ENCODE measurements around the gene ATP1B2.
A peak's percentile ranks its signal among the peaks of the same experiment; 100 is the strongest.

ATP1B2 gene

DNA sequence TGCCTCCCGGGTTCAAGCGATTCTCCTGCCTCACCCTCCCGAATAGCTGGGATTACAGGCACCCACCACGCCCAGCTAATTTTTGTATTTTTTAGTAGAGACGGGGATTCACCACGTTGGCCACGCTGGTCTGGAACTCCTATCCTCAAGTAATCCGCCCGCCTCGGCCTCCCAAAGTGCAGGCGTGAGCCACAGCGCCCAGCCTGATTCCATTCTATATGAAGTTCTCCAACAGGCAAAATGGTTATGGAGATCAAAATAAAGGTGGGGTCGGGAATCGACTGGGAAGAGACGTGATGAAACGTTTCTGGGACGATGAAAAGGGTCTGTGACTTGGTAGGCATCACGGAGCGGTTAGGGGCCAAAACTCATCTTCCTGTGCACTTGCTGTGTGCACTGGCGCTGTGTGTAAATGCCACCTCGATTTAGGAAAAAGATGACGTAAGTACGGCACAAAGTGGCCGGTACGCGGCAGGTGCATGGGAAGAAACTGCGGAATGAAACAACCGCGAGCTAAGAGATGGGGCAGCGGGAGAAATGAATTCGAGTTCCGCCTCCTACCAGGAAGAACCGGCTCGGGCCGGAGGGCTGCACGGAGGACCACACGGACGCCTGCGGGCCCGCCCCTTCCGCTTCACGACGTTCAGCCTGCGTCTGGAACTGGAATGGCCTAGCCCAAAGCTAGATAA lies 35.0 kb downstream of the ATP1B2 start:
- DNase-seq: peak; percentile 91
- ATAC-seq: peak; percentile 73

DNA sequence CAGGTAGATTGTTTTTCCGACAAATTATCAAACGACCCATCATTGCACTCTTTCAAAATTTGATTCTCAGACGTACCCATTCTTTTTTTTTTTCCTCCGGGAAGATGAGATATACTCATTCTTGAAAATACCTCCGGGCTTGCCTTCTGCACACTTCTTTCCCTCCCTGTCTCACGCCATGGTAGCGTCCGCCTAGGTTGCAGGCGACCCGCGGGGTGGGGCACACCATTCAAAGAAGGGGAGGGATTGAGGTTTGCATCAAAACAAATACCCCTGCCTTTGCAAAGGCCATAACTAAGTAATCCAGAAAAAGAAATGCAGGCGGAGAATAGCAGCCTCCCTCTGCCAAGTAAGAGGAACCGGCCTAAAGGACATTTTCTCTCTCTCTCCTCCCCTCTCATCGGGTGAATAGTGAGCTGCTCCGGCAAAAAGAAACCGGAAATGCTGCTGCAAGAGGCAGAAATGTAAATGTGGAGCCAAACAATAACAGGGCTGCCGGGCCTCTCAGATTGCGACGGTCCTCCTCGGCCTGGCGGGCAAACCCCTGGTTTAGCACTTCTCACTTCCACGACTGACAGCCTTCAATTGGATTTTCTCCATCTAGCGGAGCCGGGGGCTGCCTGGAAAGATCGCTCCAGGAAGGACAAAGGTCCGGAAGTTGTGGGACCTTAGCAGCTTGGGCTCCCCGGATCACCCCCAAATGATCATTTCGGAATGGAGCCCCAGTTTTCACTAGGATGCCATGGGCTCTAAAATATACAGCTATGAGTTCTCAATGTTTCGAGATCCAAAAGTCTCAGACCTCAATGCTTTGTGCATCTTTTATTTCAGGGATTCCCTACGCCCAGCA lies 35.7 kb downstream of the ATP1B2 start:
- DNase-seq (peak; percentile 81), ATAC-seq (peak; percentile 44)

DNA sequence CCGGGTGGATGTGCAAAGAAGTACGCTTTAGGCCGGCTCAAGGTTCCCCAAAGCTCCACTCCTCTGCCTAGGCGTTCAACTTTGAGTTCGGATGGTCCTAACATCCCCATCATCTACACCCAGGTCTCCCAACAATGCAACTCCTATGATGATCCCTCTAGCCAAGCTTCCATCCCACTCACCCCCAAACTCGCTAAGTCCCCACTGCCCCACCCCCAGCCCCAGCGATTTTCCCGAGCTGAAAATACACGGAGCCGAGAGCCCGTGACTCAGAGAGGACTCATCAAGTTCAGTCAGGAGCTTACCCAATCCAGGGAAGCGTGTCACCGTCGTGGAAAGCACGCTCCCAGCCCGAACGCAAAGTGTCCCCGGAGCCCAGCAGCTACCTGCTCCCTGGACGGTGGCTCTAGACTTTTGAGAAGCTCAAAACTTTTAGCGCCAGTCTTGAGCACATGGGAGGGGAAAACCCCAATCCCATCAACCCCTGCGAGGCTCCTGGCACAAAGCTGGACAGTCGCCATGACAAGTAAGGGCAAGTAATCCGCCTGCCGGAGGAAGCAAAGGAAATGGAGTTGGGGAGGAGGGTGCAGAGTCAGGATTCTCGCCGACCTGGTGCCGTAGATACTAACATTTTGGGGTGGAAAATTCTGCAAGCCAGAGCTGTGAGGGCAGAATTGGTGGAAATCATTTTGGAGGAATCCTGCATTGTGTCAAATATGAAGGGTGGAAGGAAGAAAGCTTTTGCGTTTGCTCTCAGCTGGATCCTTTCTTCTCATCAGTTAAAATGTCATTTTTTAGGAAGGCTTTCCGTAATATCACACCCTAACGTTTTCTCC lies 36.6 kb downstream of the ATP1B2 start, which contains the start of gene TP53:
TSS of gene TP53 (minus strand) at position 419 of the 836 bp plus-strand sequence. CDS start 10,896 bp downstream, outside the sequence.
- DNase-seq (peak; percentile 87), ATAC-seq (peak; percentile 53)

DNA sequence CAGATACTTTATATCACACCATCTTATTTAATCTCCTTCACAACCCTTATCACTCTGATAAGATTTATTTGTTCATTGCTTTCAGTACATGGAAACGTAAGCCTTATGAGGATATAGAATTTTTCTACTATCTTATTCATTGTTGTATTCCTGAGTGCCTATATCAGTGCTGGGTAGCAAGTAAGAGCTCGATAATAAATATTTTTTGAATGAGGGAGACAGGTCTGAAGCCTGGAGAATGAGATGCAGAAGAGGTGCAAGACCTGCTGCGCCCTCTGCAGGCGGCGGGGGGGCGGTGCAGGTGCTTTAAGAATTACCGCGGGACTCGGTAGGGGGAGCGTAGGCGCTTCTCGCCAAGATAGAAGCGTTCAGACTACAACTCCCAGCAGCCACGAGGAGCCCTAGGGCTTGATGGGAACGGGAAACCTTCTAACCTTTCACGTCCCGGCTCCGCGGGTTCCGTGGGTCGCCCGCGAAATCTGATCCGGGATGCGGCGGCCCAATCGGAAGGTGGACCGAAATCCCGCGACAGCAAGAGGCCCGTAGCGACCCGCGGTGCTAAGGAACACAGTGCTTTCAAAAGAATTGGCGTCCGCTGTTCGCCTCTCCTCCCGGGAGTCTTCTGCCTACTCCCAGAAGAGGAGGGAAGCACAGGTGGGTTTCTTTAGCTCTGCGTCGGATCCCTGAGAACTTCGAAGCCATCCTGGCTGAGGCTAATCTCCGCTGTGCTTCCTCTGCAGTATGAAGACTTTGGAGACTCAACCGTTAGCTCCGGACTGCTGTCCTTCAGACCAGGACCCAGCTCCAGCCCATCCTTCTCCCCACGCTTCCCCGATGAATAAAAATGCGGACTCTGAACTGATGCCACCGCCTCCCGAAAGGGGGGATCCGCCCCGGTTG lies 37.4 kb downstream of the ATP1B2 start, which contains the start of gene WRAP53:
TSS of gene WRAP53 (plus strand) at position 570 of the 900 bp plus-strand sequence. CDS start at position 742, 172 bp downstream.
- ATAC-seq: peak; percentile 87
- DNase-seq: peak; percentile 94

DNA sequence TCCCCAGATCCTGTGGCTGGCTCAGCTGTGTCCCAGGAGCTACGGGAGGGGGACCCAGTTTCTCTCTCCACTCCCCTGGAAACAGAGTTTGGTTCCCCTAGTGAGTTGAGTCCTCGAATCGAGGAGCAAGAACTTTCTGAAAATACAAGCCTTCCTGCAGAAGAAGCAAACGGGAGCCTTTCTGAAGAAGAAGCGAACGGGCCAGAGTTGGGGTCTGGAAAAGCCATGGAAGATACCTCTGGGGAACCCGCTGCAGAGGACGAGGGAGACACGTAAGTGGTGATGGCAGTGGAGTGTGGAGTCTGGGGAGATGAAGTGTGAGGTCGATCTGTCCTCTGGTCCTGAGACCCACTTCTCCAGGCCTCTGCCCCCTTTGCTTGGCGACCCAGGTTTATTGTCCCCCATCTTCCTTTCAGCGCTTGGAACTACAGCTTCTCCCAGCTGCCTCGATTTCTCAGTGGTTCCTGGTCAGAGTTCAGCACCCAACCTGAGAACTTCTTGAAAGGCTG lies 38.1 kb downstream of the ATP1B2 start:
- no peak for DNase-seq
- no peak for ATAC-seq

DNA sequence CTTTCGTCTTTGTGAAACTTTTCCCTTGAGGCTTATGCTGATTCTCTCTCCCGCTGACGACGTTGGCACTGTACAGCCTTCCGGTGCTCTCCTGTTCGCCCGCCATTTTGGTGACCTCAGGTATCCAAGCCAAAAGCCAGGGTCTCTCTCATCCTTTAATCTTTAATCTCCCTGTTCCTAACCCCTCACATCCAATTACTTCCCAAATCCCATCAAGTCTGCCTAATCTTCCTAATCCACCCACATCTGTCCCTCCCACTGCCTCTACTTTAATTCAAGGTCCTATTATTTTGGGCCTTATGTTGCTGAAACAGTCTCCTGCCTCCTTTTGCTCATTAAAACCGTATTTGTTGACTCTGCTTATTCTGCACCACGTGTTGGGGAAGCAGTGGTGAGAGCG lies 44.9 kb downstream of the ATP1B2 start:
- DNase-seq (no peak), ATAC-seq (no peak)

DNA sequence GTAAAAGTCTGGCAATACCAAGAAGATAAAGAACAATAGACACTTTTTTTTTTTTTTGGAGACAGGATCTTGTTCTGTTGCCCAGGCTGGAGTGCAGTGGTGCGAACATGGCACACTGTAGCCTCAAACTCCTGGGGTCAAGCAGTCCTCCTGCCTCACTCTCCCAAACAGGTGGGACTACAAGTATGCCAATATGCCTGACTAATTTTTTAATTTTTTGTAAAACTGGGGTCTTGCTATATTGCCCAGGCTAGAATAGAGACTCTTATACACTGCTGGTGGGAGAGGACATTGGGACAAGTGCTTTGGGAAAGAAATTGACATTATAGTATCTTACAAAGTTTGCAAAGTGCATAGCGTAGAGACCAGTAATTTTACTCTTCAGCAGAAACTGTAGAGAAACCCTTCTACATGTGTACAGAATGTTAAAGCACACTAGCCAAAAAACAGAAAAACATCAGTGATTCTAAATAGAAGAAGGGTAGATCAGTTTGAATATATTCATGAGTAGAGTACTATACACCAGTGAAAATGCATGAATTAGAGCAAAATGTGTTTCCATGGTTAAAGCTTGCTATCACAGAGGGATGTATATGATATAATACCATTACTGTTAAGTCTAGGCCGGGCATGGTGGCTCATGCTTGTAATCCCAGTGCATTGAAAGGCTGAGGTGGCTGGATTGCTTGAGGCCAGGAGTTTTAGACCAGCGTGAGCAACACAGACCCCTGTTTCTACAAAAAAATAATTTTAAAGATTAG lies 47.3 kb downstream of the ATP1B2 start:
- no peak for ATAC-seq

DNA sequence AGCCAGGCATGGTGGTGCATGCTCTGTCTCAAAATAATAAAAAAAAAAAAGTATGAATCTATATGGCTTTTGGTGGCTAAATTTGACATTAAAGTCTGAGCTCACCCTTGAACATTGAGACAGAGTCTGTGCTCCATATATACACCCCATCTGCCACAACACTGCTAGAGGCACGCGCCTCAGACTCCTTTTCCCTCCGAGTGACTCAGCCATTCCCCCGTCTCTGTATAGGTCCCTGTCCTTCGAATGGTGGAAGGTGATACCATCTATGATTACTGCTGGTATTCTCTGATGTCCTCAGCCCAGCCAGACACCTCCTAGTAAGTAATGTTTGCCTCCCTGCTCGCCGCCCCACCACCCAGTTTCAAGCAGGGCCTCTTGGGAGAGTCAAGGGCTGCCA lies 49.8 kb downstream of the ATP1B2 start:
- no peak for ATAC-seq
- DNase-seq: no peak

More for the DNA sequence above, 47.3 kb downstream of the ATP1B2 start:
- DNase-seq: no peak

DNA sequence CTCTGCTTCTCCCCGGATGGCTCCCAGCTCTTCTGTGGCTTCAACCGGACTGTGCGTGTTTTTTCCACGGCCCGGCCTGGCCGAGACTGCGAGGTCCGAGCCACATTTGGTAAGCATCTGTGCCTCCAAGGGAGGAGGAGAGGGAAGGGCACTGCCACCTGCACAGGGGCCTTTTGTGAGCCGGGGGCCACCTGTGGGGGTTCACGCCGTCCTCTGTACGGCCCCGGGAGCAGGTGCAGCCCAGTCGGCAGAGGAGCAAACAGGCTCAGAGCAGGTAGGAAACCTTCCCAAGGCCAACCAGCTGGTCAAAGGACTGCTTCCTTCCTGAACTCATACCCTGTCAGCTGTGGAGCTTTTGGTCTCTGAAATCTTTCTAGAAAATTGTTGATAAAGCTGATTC lies 51.0 kb downstream of the ATP1B2 start:
- DNase-seq: no peak
- no peak for ATAC-seq

DNA sequence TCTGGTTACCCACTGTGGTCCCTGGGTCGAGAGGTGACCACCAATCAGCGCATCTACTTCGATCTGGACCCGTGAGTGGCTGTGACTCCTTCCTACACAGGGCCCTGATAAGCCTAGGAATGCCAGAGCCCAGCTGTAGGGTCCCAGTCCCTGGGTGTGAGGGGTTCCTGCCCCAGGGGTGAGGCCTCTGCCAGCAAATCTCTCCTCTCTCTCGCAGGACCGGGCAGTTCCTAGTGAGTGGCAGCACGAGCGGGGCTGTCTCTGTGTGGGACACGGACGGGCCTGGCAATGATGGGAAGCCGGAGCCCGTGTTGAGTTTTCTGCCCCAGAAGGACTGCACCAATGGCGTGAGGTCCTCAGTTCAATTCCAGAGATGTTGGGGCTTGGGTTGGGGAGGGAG lies 52.0 kb downstream of the ATP1B2 start:
- ATAC-seq (no peak), DNase-seq (no peak)

DNA sequence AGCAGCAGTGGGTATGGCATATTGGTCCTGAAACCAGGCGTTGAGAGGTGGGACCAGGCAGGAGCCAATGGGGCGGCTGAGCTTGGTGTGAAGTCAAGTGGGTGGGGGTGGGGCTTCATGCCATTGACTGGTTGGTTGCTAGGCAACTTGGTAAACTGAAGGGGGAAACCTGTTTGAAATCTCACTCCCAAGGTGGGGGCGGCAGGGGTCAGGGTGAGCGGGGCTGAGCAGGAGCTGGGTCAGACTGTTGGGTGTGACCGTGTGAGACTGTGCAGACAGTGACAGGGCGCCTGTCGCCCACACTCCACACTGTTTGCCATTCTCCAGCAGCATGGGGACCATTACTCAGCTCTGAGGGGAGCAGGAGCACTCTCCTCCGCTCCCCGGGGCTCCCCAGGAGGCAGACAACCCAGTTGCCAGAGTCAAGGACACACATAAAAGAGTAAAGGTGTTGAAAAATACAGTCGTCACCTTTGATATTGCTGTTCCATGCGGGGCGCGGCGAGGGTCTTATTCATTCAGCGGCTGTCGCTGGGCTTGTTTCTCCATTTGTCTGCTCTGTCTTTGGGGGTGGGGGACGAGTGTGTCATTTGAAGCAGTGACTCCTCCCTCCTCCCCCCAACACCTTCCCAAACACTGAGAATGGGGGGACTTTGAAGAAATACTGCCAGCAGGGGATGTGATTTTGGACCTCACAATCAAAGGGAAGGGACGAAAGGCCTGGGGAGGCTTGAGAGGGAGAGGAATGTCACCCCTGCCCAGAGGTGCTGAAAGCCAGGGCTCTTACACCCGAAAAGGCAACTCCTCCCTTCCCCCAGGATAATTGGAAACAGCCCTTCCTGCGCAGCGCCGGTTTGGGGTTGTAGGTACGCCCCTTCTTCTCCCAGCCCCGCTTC lies 53.1 kb downstream of the ATP1B2 start:
- ATAC-seq (peak; percentile 41), DNase-seq (peak; percentile 25)

DNA sequence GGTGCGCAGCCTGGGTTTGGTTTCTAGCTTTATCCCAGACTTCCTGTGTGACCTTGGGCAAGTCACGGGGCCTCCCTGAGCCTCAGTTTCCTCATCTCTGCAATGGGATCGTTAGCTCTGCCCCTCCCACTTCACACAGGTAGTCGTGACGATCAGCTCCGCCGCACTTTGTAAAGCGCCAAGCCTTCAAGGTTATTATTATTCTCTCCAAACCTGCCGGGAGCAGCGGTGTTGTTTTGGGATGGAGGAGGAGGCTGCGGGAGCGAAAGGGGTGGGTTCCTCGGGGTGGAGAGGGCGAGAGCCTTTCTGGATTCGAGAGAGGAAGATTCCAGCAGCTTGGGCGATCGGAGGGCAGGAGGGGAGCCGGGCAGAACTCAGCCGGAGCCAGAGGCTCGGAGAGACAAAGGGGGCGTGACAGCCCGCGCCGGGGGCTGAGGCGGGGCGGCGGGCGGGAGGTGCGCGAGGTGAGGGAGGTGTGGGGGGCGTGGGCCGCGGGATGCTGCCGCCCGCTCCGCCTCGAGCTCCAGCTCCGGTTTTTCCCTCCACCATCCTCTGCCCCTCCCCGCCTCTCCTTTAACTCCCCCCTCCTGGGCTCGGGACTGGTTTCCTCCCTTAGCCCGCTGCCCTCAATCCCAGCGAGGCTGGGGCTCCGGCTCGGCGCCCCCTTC lies 54.0 kb downstream of the ATP1B2 start, which contains the start of gene EFNB3:
TSS of gene EFNB3 (plus strand) at position 602 of the 668 bp plus-strand sequence. CDS start 397 bp downstream, outside the sequence.
- no peak for ATAC-seq
- no peak for DNase-seq

DNA sequence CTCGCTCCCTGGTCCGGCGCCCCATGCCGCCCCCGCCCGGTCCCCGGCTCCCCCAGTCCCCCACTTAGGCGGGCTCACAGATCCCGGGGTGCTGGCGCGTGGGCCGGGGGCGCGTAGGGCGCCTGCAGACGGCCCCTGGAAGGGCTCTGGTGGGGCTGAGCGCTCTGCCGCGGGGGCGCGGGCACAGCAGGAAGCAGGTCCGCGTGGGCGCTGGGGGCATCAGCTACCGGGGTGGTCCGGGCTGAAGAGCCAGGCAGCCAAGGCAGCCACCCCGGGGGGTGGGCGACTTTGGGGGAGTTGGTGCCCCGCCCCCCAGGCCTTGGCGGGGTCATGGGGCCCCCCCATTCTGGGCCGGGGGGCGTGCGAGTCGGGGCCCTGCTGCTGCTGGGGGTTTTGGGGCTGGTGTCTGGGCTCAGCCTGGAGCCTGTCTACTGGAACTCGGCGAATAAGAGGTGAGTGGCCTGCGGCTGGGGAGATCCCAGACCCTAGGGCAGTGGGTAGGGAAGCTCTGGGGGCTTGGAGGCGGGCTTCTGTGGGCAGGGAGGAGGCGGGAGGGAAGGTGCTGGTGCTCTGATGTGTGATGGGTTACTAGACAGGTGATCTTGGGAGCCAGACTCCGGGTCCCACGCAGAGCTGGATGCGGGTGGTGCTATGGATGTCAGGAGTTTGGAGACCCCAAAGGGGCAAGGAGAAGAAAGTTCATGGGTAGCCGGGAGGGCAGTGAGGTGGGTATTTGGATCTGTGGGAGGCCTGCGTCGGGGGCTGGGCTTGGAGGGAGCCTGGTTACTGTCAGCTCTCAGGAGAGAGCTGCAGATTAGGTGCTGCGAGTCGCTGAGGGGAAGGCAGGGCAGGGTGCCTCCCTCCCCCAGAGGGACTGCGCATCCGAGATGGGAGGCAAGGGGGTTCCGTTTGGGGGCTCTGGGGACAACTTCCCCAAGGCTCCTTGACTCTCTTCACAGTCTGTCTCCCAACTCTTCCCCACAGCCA lies 54.8 kb downstream of the ATP1B2 start:
- ATAC-seq: no peak
- no peak for DNase-seq

DNA sequence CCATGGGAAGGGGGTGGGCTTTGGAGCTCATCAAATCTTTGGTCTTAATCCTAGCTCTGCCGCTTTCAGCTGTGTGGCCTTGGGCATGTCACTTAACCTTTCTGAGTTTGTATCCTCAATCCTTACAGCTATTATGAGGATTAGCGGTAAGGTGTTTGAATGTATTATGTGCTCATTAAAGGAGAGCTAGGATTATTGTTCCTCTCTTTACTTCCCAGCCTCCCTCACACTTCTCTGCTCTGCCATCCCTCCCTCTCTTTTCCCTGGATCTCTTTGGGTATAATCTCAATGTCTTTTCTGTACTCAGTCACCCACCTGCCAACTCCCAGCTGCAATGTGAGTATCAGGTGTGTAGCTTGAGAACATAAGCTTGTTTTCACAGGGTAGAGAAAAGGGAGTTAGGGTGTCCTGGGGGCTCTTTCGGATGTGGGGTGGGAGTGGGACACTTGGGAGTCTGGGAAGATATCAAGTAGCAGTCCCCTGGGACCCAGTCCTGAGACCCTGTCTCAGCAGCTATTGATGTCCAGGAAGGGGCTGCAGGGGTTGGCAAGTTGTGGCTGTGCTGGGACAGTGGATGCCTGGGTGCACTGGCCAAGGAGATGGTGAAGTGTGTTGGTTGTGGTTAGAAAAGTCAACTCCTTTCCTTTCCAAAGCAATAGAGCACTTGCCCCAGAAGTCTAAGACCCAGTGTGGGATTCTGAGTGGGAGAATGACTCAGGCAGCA lies 56.1 kb downstream of the ATP1B2 start:
- ATAC-seq: no peak

More for the DNA sequence above, 56.1 kb downstream of the ATP1B2 start:
- DNase-seq: no peak

Measured in stimulated activated naive CD8-positive, alpha-beta T cell treated with anti-CD3 and anti-CD28 coated beads, Interleukin-15, Interleukin-2, amounts not matched to agents 100 U/mL and 50 U/mL, for 24 hours (primary cell).